HG03342 (cell line): Measurements from ENCODE around the gene NLRP1.

Source experiments
- ATAC-seq: cut with Tn5 transposase; IDR thresholded peaks from one replicate; pipeline ENCODE4 v1.9.1; 2021; ENCODE audit warnings: mild to moderate bottlenecking, moderate library complexity; ENCODE audit not compliant: unreplicated experiment

Gene NLRP1

DNA sequence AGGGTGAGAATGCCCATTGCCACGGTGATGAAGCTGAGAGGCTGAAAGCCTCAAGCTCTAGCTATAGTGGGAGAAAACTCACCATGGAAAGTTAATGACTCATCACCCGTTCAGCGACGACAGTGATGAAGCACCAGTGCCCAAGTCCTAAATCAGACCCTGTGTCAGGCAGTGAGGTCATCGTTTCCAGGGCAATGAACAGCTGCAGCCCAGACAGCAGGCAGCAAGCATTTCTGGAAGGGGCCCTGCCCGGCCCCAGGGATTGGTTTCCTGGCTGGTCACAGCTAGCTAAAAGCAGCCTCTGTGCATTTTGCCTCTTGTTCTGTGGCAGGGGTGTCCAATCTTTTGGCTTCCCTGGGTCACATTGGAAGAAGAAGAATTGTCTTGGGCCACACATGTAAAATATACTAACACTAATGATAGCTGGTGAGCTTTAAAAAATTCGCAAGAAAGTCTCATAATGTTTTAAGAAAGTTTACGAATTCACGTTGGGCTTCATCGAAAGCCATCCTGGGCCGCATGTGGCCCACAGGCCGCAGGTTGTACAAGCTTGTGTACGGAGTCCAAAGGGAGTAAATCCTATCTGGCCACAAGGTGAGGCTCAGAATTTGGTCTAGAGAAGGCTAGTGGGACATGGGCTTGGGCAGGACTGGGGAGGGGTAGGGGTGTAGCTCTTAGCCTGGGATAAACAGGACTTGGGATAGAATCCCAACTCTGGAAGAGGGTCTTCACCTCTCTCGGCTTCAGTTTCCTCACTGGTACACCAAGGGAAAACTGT lies 57.3 kb downstream of the NLRP1 start:
- ATAC-seq: no peak

DNA sequence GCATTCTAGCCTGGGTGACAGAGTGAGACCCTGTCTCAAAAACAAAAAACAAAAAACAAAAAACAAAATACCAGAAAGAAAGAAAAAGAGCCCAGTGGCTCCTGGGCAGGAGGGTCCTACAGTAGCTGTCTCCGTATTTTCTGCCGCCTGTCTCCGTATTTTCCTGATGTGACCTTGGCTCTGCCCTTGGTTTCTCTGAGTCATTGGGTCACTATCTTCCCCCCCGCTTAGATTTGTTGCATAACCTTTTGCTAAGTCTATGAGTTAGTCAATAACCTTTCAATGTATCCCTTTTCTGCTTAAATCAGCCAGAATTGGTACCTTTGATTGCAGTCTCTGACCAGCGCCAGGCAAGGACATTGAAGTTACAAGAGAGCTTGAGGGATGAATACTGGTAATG lies 61.1 kb downstream of the NLRP1 start:
- ATAC-seq: no peak

DNA sequence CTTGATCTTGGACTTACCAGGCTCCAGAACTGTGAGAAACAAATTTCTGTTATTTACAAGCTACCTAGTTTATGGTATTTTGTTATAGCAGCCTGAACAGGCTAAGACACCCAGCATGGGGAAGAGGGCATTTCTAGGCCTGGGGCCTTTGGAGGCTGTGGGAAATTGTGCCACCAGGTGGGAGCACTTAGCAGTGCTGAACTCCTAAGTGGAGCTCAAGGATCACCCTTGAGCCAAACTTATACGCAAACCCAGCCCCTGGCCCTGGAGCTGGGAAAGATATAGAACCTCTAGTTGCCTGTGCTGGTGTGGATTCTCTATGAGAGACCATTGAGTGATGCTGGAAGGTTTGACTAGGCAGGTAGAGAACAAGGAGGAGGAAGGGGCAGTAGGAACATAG lies 61.8 kb downstream of the NLRP1 start:
- ATAC-seq: no peak

DNA sequence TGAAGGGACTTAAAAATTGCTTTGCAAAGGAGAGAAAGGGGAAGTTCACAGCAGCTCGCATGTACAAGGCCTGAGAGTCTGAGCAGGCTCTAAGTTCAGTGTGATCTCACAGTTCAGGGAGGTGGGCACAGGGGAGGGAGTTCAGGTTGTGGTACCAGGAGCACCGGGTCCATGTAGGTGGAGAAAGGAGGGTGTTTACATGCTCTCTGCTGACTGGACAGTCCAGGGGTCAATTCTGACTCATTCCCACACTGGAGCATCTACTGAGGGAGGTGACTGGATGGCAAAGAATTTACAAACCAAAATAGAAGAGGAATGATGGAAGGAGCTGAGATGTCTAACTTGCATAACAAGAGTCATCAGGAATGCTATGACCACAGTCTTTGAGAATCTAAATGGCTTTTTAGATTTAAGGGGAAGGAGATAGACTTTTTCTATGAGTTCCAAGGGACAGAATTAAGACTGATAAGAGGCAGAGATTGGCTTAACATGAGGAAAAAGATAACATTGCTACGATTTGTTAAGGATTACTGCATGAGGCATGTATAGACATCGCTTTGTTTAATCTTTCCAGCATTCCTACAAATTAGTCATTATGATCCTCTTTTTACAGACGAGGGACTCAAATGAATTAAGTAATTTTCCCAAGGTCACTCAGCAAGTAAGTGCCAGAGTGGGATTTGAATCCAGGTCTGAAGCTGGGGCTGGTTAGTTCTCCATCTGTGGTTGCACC lies 68.1 kb downstream of the NLRP1 start:
- ATAC-seq: no peak

DNA sequence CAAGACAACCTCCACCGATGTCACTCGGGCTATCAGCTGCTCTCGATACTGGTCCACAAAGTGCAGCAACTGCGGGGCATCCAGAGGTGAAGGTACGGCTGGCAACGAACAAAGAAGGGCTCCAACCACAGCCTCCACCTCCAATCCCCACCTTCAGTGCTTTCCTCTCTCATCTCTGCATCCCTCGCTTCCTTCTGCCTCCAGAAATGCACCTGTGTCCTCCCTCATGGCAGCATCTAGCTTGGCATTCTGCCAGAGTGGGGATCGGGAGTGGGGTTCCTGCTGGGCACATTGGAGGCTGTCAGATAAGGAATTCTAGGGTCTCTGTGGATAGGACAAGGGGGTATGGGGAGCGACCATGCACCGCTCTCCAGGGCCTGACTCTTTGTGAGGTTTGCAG lies 69.3 kb downstream of the NLRP1 start:
- ATAC-seq: no peak

DNA sequence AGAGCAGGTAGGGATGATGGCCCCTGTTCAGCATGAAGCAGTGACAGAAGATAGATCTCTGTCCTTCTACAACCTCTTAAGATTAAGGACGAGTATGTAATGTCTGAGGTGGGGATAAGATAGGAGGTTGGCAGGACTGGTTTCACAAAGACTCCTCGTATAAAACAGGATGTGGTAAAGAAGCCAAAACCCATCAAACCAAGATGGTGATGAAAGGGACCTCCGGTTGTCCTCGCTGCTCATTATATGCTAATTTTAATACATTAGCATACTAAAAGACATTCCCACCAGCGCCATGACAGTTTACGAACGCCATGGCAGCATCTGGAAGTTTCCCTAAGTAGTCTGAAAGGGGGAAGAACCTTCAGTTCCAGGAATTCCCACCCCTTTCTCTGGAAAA lies 70.7 kb downstream of the NLRP1 start:
- ATAC-seq: no peak

DNA sequence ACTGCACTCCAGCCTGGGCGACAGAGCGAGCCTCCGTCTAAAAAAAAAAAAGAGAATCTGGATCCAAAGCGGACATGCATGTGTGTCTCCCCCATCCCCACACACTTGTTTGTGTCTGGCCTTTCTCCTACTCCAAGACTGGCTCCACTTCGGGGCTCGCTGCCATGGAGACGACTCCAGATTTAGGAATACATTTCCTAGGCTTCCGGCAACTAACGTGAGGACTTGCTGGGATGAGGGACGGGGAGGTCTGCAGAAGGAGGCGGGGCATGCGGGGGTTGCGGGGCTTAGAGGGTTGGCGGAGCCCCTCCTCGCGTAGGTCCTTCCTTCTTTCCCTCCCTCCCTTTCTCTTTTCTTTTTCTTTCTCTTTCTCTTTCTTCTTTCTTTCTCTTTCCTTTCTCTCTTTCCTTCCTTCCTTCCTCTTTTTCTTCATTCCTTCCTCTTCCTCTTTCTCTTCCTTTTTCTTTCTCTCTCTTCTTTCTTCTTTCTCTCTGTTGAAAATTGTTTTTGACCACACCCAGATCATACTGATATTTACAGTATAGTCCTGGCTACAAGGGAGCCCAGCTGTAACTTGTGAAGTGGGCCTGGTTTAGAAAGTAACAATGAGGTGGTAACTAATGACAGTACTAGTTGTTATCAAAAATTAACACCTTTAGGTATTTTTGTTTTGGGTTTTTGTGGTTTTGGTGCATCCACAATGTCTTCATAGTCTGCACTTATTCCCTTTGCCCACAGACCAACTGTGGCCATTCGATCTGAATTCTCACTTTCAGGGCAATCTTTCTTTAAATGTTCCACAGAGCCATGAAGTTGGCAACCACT lies 72.7 kb downstream of the NLRP1 start:
- ATAC-seq: no peak

DNA sequence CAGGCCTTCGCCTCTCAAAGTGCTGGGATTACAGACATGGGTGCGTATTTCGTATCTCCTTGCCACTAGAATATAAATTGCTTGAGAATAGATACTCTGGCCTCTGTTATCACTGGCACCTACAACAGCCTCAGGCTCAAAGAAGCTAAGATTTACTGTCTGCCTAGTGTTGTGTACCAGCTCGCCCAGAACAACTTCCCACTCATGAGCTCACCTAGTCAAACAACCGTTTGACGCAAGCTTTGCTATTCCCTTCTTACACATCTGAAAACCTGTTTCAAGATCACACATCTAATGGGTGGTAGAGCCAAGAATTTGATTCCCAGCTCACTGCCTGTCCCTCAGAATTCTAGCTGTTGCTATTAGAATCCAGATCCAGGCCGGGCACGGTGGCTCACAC lies 73.5 kb downstream of the NLRP1 start:
- ATAC-seq: no peak

DNA sequence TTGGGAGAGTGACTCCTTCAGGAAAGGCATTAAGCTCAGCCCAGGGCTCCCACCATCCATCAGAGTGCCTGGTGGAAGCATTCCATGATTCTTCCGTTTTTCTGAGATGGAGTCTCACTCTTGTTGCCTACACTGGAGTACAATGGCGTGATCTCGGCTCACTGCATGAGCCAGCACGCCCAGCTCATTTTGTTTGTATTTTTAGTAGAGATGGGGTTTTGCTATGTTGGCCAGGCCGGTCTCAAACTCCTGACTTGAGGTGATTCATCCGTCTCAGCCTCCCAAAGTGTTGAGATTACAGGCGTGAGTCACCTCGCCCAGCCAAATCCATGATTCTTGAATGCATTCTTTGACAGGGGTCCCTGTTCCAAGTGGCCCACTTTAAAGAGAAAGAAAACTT lies 74.8 kb downstream of the NLRP1 start:
- no peak for ATAC-seq

DNA sequence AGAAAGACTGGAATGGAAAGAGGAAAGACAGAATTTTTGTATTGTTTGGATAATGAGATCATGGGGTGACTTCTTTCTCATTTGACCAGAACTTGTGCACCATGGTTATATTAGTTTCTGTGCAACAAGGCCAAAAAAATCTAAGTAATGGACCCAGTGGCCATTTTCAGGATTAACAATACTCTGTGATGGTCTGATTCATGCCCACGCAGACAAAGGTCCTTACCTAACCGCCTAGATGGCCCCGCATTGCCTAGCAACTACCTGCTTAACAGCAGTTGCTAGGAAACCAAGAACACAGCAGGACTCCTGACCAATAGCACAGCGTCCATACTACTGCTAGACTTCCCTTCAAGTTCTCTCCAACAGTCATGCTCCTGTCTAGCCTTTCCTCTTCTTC lies 75.5 kb downstream of the NLRP1 start:
- ATAC-seq: no peak

DNA sequence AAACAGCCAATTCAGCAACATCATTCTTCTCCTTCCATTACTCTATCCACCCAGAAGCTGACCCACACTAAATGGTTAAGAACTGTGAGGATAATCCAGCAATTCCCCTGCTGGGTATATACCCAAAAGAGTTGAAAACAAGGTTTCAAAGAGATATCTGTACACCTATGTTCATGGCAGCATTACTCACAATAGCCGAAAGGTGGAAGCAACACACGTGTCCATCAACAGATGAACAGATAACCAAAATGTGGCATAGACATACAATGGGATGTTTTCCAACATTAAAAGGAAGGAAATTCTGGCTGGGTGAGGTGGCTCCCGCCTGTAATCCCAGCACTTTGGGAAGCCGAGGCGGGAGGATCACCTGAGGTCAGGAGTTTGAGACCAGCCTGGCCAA lies 78.0 kb downstream of the NLRP1 start:
- no peak for ATAC-seq

DNA sequence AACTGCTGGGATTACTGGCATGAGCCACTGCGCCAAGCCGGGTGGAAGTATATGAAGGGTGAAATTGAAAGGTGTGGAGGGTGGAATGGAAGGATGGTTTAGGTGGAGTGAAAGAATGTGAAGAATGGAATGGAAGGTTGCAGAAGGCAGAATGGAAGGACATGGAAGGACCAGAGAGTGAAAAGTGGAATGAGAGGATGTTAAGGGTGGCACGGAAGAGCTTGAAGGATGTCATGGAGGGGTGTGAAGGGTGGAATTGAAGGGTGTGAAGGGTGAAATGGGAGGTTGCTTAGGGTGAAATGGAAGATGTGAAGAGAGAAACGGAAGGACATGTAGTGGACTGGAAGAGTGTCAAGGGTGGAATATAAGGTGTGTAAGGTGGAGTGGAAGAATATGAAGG lies 81.8 kb downstream of the NLRP1 start:
- ATAC-seq: no peak

DNA sequence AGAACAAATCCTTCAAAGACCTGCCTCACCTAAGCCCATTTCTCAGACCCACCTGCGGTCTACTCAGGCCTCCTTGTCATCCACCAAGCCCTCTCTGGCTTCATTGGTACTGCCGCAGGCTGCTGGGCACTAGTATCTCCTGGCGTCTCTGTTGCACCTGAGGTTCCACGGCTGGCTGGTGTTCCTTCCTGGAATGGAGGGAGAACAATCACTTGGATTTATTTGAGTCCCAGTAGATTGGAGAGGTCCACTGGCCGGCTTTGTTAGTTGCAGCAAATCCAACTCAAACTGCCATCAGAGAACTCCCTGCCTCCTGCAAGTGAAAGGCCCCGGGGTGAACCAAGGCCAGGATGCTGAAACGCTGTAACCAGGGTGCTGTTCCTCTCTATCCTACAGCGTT lies 82.6 kb downstream of the NLRP1 start:
- no peak for ATAC-seq

DNA sequence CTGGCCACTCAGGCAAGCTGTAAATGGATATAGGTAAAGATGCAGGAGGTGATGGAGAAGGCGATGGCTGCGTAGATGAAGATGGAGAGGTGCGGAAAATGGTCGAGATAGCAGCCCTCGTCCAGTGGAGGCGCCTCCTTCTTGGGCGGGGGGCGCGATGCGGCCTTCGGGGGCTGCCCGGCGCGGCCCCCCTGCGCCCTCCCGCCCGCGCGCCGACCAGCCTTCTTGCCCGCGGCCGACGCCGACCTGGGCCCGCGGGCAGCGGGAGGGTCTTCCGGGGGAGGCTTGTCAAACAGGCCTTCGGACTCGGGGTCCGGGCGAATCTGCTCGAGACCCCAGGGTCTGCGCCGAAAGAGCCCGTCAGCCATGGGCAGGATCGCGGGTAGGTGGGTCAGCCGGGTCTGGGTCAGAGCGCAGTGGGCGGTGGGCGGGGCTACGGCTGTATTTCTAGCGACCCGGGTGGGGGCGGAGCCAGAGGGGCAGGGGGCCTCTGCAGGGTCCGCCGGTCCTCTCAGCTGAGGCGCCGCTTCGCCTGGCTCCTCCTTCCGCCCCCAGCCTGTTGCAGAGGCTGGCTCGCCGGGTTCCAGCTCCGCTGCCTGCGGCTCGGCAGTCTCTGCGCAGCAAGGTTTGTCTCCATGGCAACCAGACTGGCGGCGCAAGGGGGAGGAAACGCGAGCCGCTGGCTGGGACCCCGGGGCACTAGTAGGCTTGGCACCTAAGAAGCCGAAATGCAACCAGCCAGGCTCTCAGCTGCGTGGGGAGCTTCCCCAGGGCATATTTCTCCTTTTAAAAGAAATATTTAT lies 83.5 kb downstream of the NLRP1 start:
- ATAC-seq: no peak

DNA sequence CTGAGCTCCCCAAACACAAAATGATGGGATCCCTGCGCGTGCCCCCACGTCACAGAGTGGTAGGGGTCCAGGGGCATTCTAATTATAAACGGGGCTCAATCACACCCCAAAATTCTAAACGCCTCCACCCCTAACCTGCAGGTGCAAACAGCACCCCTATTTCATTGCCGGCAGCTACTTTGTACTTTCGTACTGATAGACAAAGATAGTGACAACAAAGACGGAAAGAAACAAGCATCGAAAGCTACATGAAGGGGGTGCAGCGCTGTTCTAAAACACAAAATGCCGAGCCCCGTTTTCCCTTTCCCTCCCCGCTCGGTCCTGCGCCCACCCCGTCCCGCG lies 84.1 kb downstream of the NLRP1 start:
- no peak for ATAC-seq

DNA sequence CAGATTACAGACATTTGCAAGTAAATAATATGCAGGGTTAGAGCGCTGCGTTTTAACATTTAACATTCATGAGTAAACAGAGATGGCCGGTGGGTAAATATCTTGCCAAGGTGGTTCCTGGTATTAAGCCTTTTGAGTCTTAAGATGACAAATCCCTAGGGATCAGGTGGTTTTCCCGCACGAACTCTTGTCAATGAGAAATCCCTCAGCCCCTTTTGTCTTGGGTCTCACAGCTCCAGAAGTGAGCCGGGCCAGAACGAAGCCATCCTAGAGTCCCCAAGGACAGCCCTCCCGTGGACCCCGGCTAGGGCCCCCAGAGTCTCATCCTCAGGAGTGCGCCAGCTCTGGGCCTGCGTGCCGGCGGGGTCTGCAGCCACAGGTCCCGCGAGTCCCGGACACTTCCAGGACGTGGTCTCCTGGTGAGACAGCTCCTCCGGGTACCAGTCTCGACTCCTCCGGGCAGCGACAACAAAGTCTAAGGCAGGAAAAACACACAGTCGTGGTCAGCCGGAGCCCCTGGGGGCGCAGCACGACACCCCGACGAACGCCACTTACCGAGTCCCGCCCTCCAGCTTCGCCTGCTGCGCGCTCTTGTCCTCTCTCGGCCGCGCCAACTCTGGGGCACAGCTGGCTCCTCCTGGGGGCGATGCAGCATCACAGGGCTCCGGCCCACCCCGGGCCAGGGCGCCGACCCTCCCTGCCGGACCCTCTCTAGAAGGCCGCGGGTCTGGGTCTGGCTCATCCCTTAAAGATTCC lies 84.7 kb downstream of the NLRP1 start:
- ATAC-seq: no peak

DNA sequence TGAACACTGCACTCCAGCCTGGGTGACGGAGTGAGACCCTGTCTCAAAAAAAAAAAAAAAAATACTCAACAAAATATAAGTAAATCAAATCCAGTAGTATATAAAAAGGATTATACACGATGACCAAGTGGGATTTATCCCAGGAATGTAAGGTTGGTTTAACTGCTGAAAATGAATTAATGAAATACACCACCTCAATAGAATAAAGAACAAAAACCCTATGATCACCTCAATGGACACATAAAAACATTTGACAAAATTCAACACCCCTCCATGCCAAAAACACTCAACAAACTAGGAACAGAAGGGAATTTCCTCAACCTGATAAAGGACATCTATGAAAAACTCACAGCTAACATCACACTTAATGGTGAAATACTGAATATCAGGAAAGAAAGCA lies 91.3 kb downstream of the NLRP1 start:
- ATAC-seq: no peak

DNA sequence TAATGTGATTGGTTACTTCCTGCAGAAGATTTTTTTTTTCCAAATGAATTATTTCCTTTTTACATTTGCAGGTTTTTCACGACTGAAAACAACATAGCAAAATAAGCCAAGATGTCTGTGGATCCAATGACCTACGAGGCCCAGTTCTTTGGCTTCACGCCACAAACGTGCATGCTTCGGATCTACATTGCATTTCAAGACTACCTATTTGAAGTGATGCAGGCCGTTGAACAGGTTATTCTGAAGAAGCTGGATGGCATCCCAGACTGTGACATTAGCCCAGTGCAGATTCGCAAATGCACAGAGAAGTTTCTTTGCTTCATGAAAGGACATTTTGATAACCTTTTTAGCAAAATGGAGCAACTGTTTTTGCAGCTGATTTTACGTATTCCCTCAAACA lies 95.6 kb downstream of the NLRP1 start:
- ATAC-seq: no peak

DNA sequence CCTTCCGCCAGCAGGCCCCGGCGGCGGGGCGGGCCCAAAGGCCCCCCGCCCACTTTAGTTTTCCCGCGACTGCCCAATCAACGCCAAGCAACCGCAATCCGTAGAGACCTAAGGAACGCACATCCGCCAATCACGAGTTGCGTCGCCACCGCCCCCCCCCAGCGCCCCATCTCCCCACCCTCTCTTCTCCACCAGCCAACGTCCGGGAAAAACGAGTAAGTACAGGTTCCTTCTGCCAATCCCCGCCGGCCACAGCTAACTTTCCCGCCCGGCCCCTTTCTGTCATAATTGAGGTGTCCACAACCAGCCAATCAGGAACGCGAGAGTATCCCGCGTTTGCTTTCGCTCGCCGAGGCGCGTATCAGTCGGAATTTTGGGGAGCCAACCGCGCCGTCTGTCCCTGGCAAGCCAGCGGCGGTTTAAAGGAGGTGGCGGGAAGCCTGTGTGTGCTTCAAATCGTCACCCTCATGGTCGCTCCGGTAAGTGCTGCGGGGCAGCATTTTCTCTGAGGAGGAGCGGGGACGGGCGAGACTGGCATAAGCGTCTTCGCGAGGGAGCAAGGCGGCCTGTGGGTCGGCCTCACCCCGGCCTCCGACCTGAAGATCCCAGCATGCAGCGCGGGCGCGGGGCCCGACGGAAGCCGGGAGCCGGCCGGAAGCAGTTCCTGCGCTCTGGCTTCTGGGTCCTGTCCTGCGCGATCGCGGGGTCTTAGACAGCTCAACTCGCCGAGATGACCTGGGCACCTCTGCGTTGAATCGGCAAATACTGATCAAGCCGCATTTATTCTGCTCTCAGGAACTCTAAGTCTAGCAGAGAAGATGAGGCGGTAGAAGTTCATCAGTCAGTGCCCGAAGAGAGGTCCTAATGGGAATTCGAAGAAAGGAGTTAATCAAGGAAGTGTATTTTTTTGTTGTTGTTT lies 97.8 kb downstream of the NLRP1 start, which contains the start of gene MIS12:
MIS12 (plus strand) TSS at position 361 of the 919 bp plus-strand sequence. CDS start 2,297 bp downstream, outside the sequence.
- ATAC-seq: peak; percentile 78
